K562 (cell line): ENCODE data around the gene ASCC3. TPM values are rescaled to one million over a fixed set of nuclear protein-coding genes. Genes with fewer than 3 reads are reported as not detected.

ENCODE experiments used
- ATAC-seq: fragments of 200-7000 bp; cut with Tn5 transposase; 3 replicates; pipeline ENCODE4 v1.9.1; 2020; ENCODE audit warnings: moderate library complexity
- BruUV-seq: library from RNA; stranded (reverse); fragments of 400-500 nt; replicated peaks from 2 replicates; lab custom pipeline; 2021; lab: Mats Ljungman, UMichigan
- CTCF ChIA-PET: fragments of 300-600 bp; formaldehyde crosslinking; extraction: SDS; loops from one replicate; lab custom pipeline; 2021; ENCODE audit warnings: low intra/inter-chr PET ratio; lab: Yijun Ruan, JAX
- POLR2A ChIA-PET: fragments of 300-600, 350-650 bp; sonication (Branson Sonifier 250); formaldehyde crosslinking; extraction: SDS; loops from one replicate; lab custom pipeline; 2021; ENCODE audit warnings: antibody characterized with exemption, inconsistent platforms; lab: Yijun Ruan, JAX
- DNase-seq, 4 experiments: peaks; one replicate each; pipeline versions ENCODE4 v3.0.0 to v3.0.0-alpha.2; 2011 to 2018; ENCODE audit warnings: low spot score in 3 of 4, mixed read lengths in 3 of 4; ENCODE audit errors: extremely low read depth in 1 of 4
- FAIRE-seq: peaks from 2 replicates; lab custom pipeline; 2011; peaks lifted over from hg19 to GRCh38; lab: Jason Lieb, UNC
- H2AFZ ChIP-seq: 2 replicates; pipeline ENCODE4 v1.6.0; 2011; ENCODE audit warnings: low read depth, low read length, control low read depth, inconsistent platforms
- H3K27ac ChIP-seq: fragments of 200-600 bp; 3 replicates; pipeline ENCODE4 v1.8.0; 2011; ENCODE audit warnings: low read depth, mild to moderate bottlenecking, control low read depth, inconsistent platforms, low read length, moderate library complexity, mixed read lengths; ENCODE audit errors: extremely low read depth
- H3K27me3 ChIP-seq, 2 experiments: fragments of 300-600 bp in 1 of 2; 2 replicates in 1 of 2; 3 replicates in 1 of 2; pipeline versions ENCODE4 v1.6.0 to v1.8.0; 2011; ENCODE audit warnings: inconsistent platforms in 2 of 2, low read length in 2 of 2, mild to moderate bottlenecking in 1 of 2, mixed read lengths in 1 of 2, moderate library complexity in 1 of 2; ENCODE audit not compliant: control insufficient read depth in 2 of 2, insufficient read depth in 2 of 2
- H3K36me3 ChIP-seq: fragments of 300-600 bp; 3 replicates; pipeline ENCODE4 v1.8.0; 2011; ENCODE audit warnings: mild to moderate bottlenecking, low read length, inconsistent platforms; ENCODE audit not compliant: control insufficient read depth, insufficient read depth
- H3K4me1 ChIP-seq, 2 experiments: fragments of 200-600 bp in 1 of 2; replicated peaks in 1 of 2; 2 replicates in 1 of 2; 3 replicates in 1 of 2; pipeline versions ENCODE4 v1.5.1 to v1.8.0; 2011; ENCODE audit warnings: inconsistent platforms in 2 of 2, low read length in 2 of 2, mild to moderate bottlenecking in 1 of 2, mixed read lengths in 1 of 2, moderate library complexity in 1 of 2; ENCODE audit not compliant: control insufficient read depth in 2 of 2, insufficient read depth in 2 of 2
- H3K4me2 ChIP-seq: 2 replicates; pipeline ENCODE4 v1.6.1; 2011; ENCODE audit warnings: low read length, control low read depth, inconsistent platforms, mixed read lengths; ENCODE audit not compliant: insufficient read depth
- H3K4me3 ChIP-seq: fragments of 200-600 bp; sonication (generic), shearing (Covaris generic); 2 replicates; pipeline ENCODE4 v1.5.1; 2016; ENCODE audit warnings: control low read depth, inconsistent platforms
- H3K79me2 ChIP-seq: fragments of 200-600 bp; 3 replicates; pipeline ENCODE4 v1.8.0; 2011; ENCODE audit warnings: low read length, inconsistent platforms; ENCODE audit not compliant: control insufficient read depth, insufficient read depth
- H3K9ac ChIP-seq, 2 experiments: 2 replicates each; pipeline versions ENCODE4 v1.6.0 to v1.6.1; 2011; ENCODE audit warnings: low read depth in 2 of 2, low read length in 2 of 2, control low read depth in 1 of 2, inconsistent platforms in 1 of 2, mild to moderate bottlenecking in 1 of 2, mixed read lengths in 1 of 2; ENCODE audit not compliant: insufficient read depth in 1 of 2
- H3K9me1 ChIP-seq: one replicate; pipeline ENCODE4 v1.6.0; 2011; ENCODE audit warnings: inconsistent platforms, mild to moderate bottlenecking, low read length, moderate library complexity; ENCODE audit not compliant: control insufficient read depth, insufficient read depth
- H3K9me3 ChIP-seq: replicated peaks from 2 replicates; pipeline ENCODE4 v1.5.1; 2011; ENCODE audit warnings: low read depth, low read length, inconsistent platforms; ENCODE audit not compliant: control insufficient read depth, insufficient read depth
- H4K20me1 ChIP-seq: replicated peaks from 2 replicates; pipeline ENCODE4 v1.6.1; 2011; ENCODE audit warnings: low read length, inconsistent platforms, mixed read lengths; ENCODE audit not compliant: control insufficient read depth, insufficient read depth
- ZNF175 ChIP-seq: fragments of 200-800 bp; sonication (Bioruptor generic); IDR thresholded peaks from 2 replicates; pipeline ENCODE4 v1.6.1; 2016; ENCODE audit warnings: low read depth, mild to moderate bottlenecking, missing genetic modification characterization, missing compliant biosample characterization
- ZNF76 ChIP-seq: fragments of 250-450 bp; sonication (Bioruptor Pico); IDR thresholded peaks from 2 replicates; pipeline ENCODE4 v1.4.0; 2020; ENCODE audit warnings: mild to moderate bottlenecking, moderate library complexity, borderline replicate concordance
- WGBS: fragments of 100-300 bp; shearing (Covaris generic); methylation state at CpG from one replicate; pipeline ENCODE4 v1.1.6; 2016; ENCODE audit warnings: low coverage, mixed read lengths; ENCODE audit not compliant: insufficient coverage; ENCODE audit errors: missing lambda C conversion rate; 5-methylcytosine and 5-hydroxymethylcytosine counted together
- in situ Hi-C: fragments of 300-500 bp; cut with MboI; formaldehyde crosslinking; loops from 4 replicates; pipeline ENCODE4 v1.15.0; 2018; ENCODE audit warnings: inconsistent platforms, mixed read lengths
- intact Hi-C: fragments of 100-400 bp; cut with micrococcal nuclease; formaldehyde crosslinking; loops from 2 replicates; pipeline ENCODE4 v1.14.2; 2022
- polyA plus RNA-seq, 8 experiments: library from polyadenylated mRNA; depleted of rRNA in 4 of 8; stranded (reverse) in 5 of 8; unstranded in 3 of 8; fragments of >200 nt; fragmentation: Nextera tagmentation in 2 of 8; fragmentation: Illumina TruSeq in 1 of 8; extraction: Ambion mirVana in 2 of 8; extraction: Trizol in 1 of 8; gene quantifications; 2 replicates each; pipeline versions ENCODE4 v1.2.1 to v1.2.3, GENCODE V29; 2011 to 2014; ENCODE audit warnings: inconsistent platforms in 1 of 8, missing spikeins in 1 of 8
- total RNA-seq, 7 experiments: library from RNA; depleted of rRNA in 6 of 7; stranded (reverse); fragments of >200 nt in 6 of 7; fragmentation: Illumina TruSeq in 2 of 7; extraction: Trizol in 2 of 7; gene quantifications; 2 replicates each; pipeline versions ENCODE4 v1.2.1 to v1.2.3, GENCODE V29; 2011 to 2021; ENCODE audit warnings: low replicate concordance in 1 of 7
- TF ChIP-seq, protein P1 (sequence below): fragments of 450-650 bp; IDR thresholded peaks from 2 replicates; pipeline ENCODE4 v1.6.1; 2016; ENCODE audit warnings: antibody characterized with exemption

Gene ASCC3
- total and polyA plus RNA-seq, 9 of the 15 experiments (the other 6 are each of a cell fraction or from before 2014, with no cell fraction given): 16.1 to 56.1 (median 33.9) TPM

DNA sequence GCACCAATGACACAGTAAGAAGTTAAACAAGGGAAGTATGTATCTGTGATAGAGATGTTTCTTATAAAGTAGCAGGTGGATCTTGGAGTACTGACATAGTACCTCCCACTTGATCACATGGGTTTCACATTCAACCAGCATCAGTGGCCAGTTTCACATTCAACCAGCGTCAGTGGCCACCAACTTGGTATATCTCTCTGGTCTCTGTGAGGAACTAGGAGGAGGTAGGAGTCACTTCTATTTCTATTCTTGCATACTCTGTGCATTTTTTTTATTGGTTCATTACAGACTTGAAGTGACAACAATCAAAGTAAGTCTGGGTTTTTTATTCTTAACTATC is 216.1 kb downstream of the ASCC3 start:
- intact Hi-C loops: loop anchor here (2.0 kb wide), 1 partner anchor 548 kb away; no protein-coding TSS in a partner anchor
- no peaks in the 10 kb centered on the region for H3K9me1 ChIP-seq
- H3K27ac ChIP-seq: no peak overlapping the region
- no peak overlapping the region for H2AFZ ChIP-seq
- DNase-seq (no peak), FAIRE-seq (no peak), ATAC-seq (no peak)
- no peak overlapping the region for H3K4me3 ChIP-seq
- no peaks in the 10 kb centered on the region for H4K20me1 ChIP-seq
- in situ Hi-C loops: loop anchor here (10.0 kb wide), 2 partner anchors 180 to 550 kb away; no protein-coding TSS in a partner anchor
- no peaks in the 10 kb centered on the region for H3K27me3 ChIP-seq
- H3K4me2 ChIP-seq: no peak overlapping the region
- H3K4me1 ChIP-seq: no peaks in the 10 kb centered on the region
- POLR2A ChIA-PET: no interaction called here
- H3K79me2 ChIP-seq: no peaks in the 10 kb centered on the region
- no peaks in the 10 kb centered on the region for H3K9me3 ChIP-seq
- H3K9ac ChIP-seq: no peak overlapping the region
- WGBS: 60% methylated on average over 1 of the region's 1 CpG
- no TSS peak for BruUV-seq
- peaks cover 5% of the 10 kb centered on the region; the same call in 2 of the 3 replicates for H3K36me3 ChIP-seq
- CTCF ChIA-PET: interaction anchor here (1.0 to 1.6 kb wide), 2 partner anchors 559 to 1198 kb away, joined by 4 to 8 read pairs; no protein-coding TSS in a partner anchor
- TF ChIP-seq, protein P1, sequence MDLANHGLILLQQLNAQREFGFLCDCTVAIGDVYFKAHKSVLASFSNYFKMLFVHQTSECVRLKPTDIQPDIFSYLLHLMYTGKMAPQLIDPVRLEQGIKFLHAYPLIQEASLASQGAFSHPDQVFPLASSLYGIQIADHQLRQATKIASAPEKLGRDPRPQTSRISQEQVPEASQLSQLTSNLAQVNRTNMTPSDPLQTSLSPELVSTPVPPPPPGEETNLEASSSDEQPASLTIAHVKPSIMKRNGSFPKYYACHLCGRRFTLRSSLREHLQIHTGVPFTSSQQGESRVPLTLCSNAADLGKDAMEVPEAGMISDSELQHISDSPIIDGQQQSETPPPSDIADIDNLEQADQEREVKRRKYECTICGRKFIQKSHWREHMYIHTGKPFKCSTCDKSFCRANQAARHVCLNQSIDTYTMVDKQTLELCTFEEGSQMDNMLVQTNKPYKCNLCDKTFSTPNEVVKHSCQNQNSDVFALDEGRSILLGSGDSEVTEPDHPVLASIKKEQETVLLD: no peak
- no peak for TF ChIP-seq ZNF76
- TF ChIP-seq ZNF175 (CRISPR knock-in tag): no peak
